Sigmoid colon (tissue), 4 donors: ENCODE measurements around the gene EN2.

ENCODE experiments used
- EP300 ChIP-seq, 4 donors: sonication (generic); formaldehyde crosslinking; IDR thresholded peaks; one replicate each; pipeline ENCODE4 v1.6.1; 2017; ENCODE audit warnings: antibody characterized with exemption in 4 of 4
- POLR2A ChIP-seq, 2 donors: fragments of 450-650 bp; IDR thresholded peaks; one replicate each; pipeline ENCODE4 v1.6.1; 2016; ENCODE audit warnings: antibody characterized with exemption in 2 of 2, mild to moderate bottlenecking in 2 of 2, moderate library complexity in 2 of 2
- POLR2AphosphoS5 ChIP-seq, 4 donors: sonication (generic); formaldehyde crosslinking; IDR thresholded peaks; one replicate each; pipeline ENCODE4 v1.6.1; 2017; ENCODE audit warnings: antibody characterized with exemption in 4 of 4
- TF ChIP-seq, protein P1 (sequence below), 4 experiments: fragments of 450-650 bp in 3 of 4; fragments of 200-600 bp in 1 of 4; IDR thresholded peaks; one replicate each; pipeline ENCODE4 v1.5.1; 2016 to 2019; ENCODE audit warnings: antibody characterized with exemption in 4 of 4, mild to moderate bottlenecking in 3 of 4, moderate library complexity in 2 of 4

DNA sequence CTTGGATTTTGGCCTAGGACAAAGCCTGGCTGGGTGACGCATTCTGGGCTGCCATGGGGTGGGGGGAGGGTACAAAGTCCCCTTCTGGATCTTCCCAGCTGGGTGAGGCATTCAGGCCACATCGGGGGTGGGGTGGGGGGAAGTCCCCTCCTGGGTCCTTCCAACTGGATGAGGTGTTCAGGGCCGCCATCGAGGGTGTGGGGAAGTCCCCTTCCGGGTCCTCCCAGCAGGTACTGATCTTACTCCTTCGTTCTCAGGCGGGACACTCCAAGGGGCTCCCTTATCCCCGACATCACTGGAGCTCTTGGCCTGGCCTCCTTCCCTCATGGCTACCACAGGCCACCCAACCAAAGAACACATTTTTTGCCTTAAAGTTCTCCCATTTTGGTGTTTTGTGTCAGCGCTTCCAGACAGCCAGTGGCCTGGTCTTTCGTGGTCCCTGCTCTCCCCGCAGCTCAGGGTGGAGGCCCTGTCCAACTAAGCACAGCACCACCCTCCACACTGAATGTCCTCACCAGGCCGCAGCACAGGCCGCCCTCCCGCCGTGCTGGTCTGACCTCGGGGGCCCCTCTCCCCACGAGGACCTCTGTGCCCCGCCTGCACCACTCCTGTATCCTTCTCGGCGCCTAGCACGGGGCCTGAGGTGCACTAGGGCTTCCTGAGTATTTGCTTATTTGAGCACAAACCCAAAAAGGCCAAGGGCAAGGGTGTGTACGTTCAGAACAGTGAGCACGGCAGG lies 38.5 kb downstream of the EN2 start:
- TF ChIP-seq, protein P1, sequence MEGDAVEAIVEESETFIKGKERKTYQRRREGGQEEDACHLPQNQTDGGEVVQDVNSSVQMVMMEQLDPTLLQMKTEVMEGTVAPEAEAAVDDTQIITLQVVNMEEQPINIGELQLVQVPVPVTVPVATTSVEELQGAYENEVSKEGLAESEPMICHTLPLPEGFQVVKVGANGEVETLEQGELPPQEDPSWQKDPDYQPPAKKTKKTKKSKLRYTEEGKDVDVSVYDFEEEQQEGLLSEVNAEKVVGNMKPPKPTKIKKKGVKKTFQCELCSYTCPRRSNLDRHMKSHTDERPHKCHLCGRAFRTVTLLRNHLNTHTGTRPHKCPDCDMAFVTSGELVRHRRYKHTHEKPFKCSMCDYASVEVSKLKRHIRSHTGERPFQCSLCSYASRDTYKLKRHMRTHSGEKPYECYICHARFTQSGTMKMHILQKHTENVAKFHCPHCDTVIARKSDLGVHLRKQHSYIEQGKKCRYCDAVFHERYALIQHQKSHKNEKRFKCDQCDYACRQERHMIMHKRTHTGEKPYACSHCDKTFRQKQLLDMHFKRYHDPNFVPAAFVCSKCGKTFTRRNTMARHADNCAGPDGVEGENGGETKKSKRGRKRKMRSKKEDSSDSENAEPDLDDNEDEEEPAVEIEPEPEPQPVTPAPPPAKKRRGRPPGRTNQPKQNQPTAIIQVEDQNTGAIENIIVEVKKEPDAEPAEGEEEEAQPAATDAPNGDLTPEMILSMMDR (IDR thresholded peaks at IDR 0.05) = no peak
- TF ChIP-seq POLR2AphosphoS5 (IDR thresholded peaks at IDR 0.05) (no peak), POLR2A (IDR thresholded peaks at IDR 0.05) (no peak), EP300 (IDR thresholded peaks at IDR 0.05) (no peak)
